HG03103 (cell line): Measurements from ENCODE around the gene CDH18.

Experiments used
- ATAC-seq: cut with Tn5 transposase; IDR thresholded peaks from one replicate; pipeline ENCODE4 v1.9.1; 2021; ENCODE audit warnings: low read depth; ENCODE audit not compliant: unreplicated experiment

CDH18 gene

GRCh38 chr5:19497229-19497815 is 490.7 kb downstream of the CDH18 start:
- ATAC-seq, result no peak

GRCh38 chr5:19496056-19496455 is 491.9 kb downstream of the CDH18 start:
- no peak for ATAC-seq

- no peak for ATAC-seq
Observed at GRCh38 chr5:19492861-19493260, 495.1 kb downstream of the CDH18 start.

- no peak for ATAC-seq
Observed at GRCh38 chr5:19488786-19489185, 499.2 kb downstream of the CDH18 start.

GRCh38 chr5:19487480-19487879 is 500.5 kb downstream of the CDH18 start:
- ATAC-seq, result no peak

GRCh38 chr5:19479562-19479961 is 508.4 kb downstream of the CDH18 start:
- no peak for ATAC-seq

- ATAC-seq, result no peak
Observed at GRCh38 chr5:19462019-19462418, 526.0 kb downstream of the CDH18 start.

GRCh38 chr5:19424506-19424905 is 563.5 kb downstream of the CDH18 start:
- ATAC-seq, result no peak
